GM19452 (cell line): Measurements from ENCODE around the gene SCN3A.

Experiments used
- ATAC-seq: cut with Tn5 transposase; IDR thresholded peaks from one replicate; pipeline ENCODE4 v1.9.1; 2021; ENCODE audit not compliant: unreplicated experiment

SCN3A gene

DNA sequence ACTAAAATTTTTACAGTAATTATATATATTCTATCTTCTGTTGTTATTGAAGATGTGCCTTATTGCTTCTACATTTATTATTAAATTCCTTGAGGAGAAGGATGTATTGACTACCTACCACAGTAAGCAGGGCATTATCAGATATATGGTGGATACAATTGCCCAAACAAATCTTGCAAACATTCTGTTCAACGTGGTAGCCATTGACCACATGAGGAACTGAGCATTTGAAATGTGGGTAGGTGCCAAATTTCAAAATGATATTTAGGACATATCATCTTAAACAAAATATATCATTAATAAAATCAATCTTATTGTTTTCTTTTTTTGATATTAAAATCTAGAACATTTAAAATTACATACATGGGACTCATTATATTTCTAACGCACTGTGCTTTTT, 11.1 kb downstream of the SCN3A start:
- ATAC-seq, result peak; percentile 29

DNA sequence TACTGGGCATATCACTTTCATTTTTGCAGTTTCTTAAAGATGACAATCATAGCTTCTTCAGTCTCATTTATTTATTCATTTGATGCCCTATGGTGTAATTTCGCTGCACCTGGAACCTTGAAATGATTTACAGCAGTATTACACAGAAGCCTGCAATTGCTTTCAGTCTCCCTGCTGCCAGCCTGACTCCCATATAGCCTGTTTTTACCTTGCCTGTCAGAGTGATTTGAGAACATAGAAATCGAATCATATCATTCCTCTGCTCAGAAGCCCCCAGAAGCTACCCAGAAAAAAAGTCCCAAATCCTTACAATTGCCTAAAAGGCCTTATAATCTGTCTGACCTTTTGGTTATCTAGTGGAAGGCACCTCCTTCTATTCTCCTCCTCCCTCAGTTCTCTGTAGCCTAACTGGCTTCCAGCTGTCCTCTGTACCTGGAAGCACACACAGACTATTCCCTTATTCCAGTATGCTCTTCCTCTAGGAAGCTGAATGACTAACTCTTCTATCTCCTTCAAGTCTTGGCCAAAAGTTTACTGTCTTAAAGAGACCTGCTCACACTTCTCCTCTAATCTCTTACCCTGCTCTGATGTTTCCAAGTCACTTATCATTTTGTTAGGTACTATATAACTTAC, 12.6 kb downstream of the SCN3A start:
- no peak for ATAC-seq

GRCh38 chr2:165185633-165186032, 18.2 kb downstream of the SCN3A start:
- no peak for ATAC-seq

- ATAC-seq, result no peak
Observed at GRCh38 chr2:165182029-165182428, 21.8 kb downstream of the SCN3A start.

GRCh38 chr2:165176780-165177179, 27.1 kb downstream of the SCN3A start:
- ATAC-seq, result no peak

DNA sequence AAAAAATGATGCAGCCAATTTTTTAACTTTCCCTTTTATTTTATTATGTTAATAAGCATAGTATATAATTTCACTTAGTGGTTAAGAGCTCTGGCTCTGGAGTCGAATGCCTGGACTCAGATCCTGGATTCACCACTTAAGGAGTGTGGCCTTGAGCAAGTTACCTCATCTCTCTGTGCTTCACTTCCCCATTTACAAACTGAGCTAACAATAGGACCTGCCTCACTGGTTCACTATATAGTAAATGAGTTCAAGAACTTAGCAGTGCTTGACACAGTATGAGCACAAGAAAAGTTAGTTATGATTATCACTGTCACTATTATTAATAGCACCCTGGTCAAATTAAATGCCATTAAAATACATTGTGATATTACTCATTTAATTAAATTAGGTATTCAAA, 30.6 kb downstream of the SCN3A start:
- ATAC-seq, result no peak

- ATAC-seq, result no peak
Observed at GRCh38 chr2:165164201-165164600, 39.6 kb downstream of the SCN3A start.

GRCh38 chr2:165163761-165164160, 40.1 kb downstream of the SCN3A start:
- no peak for ATAC-seq

GRCh38 chr2:165162466-165162865, 41.4 kb downstream of the SCN3A start:
- ATAC-seq, result no peak

GRCh38 chr2:165161510-165161909, 42.3 kb downstream of the SCN3A start:
- ATAC-seq, result no peak

DNA sequence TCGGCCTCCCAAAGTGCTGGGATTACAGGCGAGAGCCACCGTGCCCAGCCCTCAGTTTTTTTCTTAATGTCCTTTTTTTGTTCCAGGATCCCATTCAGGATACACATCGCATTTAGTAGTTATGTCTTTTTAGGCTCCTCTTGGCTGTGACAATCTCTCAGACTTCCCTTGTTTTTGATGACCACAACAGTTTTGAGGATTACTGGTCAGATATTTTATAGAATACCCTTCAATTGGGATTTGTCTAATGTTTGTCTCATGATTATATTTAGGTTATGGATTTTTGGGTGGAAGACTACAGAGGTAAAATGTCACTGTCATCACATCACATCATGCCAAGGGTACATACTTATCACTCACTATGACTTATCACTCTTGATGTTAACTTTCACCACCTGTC, 46.7 kb downstream of the SCN3A start:
- no peak for ATAC-seq

DNA sequence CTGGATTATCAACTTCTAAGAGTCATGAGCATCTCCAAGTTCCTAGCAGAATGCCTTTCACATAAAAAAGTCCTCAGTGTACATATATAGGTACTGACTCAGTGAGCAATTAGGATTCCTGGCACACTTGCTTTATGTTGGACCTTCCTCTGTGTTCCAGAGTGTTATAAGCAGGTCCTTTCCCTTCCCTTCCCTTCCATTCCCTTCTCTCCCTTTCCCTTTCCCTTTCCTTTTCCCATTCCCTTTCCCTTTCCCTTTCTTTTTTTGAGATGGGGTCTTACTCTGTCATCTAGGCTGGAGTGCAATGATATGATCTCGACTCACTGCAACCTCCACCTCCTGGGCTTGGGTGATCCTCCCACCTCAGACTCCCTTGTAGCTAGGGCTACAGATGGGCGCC, 48.7 kb downstream of the SCN3A start:
- ATAC-seq, result no peak

DNA sequence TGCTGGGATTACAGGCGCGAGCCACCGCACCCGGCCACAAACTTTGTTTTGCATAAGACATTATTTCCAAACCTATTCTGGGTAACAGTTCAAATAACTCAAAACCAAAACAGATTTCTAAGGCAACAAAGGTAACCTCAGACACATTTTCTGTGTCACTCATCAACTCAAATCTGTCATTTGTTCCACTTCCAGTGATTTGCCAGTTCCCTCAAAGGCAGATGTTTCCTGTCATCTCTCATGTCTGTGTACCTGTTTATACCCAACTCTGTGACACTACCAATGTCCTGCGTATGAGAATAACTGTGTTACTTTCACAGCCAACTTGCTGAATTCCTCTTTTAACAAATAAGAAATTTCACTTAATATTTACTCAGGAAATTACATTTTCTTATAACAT, 54.4 kb downstream of the SCN3A start:
- peak; percentile 96 for ATAC-seq

DNA sequence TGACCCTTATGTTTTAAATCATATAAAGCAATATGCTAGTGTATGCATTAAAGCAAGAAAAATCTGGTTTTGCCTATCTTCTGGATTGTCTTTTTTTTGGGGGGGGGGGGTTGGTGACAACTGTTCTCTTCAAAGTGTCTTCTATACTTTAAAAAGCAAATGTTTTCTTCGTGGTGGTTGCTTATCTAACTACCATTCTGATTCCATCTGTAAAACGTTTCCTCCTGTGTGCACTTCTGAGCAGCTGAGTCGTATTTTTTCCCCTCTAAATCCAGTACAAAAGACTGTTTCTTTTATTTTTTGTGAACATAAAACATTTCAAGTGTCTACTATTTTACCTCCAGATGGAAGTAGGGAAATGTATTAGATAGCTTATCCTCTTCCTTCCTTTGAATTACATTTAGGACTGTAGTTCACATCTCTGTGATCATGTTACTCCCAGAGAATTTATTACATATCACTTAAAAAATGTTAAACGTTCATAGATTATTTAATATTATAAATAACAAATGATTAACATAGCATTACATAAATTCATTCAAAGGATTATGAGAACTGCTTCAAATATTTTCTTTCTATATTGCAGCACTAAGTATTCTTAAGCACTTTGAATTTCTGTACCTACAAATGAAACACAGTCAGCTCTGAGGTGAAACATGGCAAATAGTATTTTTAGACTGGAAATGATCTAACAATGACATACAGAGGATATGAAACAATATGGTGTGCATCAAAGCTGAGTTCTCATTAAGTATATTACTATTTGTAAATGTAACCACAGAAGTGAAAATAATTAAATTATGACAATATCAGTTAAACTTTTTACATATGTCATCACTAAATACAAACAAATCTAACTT, 56.4 kb downstream of the SCN3A start:
- no peak for ATAC-seq

GRCh38 chr2:165144315-165144714, 59.5 kb downstream of the SCN3A start:
- peak; percentile 46 for ATAC-seq

- no peak for ATAC-seq
Observed at GRCh38 chr2:165141601-165142354, 62.1 kb downstream of the SCN3A start.

- no peak for ATAC-seq
Observed at GRCh38 chr2:165126244-165126643, 77.6 kb downstream of the SCN3A start.

GRCh38 chr2:165122521-165122920, 81.3 kb downstream of the SCN3A start:
- ATAC-seq, result no peak

- no peak for ATAC-seq
Observed at GRCh38 chr2:165120740-165121467, 82.9 kb downstream of the SCN3A start.

DNA sequence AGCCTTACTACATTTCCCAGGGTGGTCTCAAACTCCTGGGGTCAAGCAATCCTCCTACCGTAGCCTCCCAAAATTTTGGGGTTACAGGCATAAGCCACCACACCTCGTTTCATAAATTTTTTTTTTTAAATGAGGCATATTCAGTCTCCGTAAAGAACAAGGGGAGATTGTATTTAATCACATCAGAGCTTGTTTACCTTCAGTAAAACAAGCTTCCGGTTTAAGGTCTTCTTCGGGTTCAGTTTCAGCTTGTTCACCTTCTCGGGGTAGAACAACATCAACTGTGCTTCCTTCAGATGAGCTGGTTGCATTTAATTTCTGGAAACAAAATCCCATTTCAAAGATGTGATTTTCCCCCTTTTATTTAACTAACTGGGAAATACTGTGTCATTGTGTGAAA, 88.6 kb downstream of the SCN3A start:
- ATAC-seq, result no peak

- ATAC-seq, result no peak
Observed at GRCh38 chr2:165114346-165114939, 89.4 kb downstream of the SCN3A start.
